Endometrial microvascular endothelial cells (primary cell): ENCODE data around the gene KCNK13. TPM values are rescaled to one million over a fixed set of nuclear protein-coding genes. Genes with fewer than 3 reads are reported as not detected.
"Not testable (repeated sequence)": the region's sequence is repeated elsewhere in the genome, so short reads cannot be mapped to it uniquely, and the experiment has no call there.

Experiments used
- in situ Hi-C: cut with HindIII; loops from 2 replicates; pipeline ENCODE4 v1.10.0; 2017; ENCODE audit warnings: low sequenced_read_pairs, low pct_unique_long_range_greater_than_20kb; ENCODE audit errors: inconsistent ontology term
- total RNA-seq: library from RNA; depleted of rRNA; stranded (reverse); fragments of >200 nt; gene quantifications from one replicate; pipeline ENCODE4 v1.2.3, GENCODE V29; 2015; ENCODE audit errors: inconsistent ontology term

KCNK13 gene
- total RNA-seq, 1 donor from 2014 or later, result not detected

- in situ Hi-C loops, result no loop called here
These were observed 115.9 kb downstream of the KCNK13 start for GRCh38 chr14:90177539-90178189.

- in situ Hi-C loops, result no loop called here
These were observed 117.6 kb downstream of the KCNK13 start for GRCh38 chr14:90179357-90179756.

GRCh38 chr14:90179809-90180779, 118.3 kb downstream of the KCNK13 start:
- in situ Hi-C loops, result no loop called here

GRCh38 chr14:90184094-90184493, 122.3 kb downstream of the KCNK13 start:
- in situ Hi-C loops, result no loop called here

- in situ Hi-C loops, result no loop called here
These were observed 122.9 kb downstream of the KCNK13 start for GRCh38 chr14:90184571-90185266.

- in situ Hi-C loops, result no loop called here
These were observed 126.8 kb downstream of the KCNK13 start for GRCh38 chr14:90188588-90188987.

GRCh38 chr14:90191154-90191553, 129.4 kb downstream of the KCNK13 start:
- in situ Hi-C loops, result no loop called here

- in situ Hi-C loops, result no loop called here
These were observed 129.8 kb downstream of the KCNK13 start for GRCh38 chr14:90191585-90191984.

GRCh38 chr14:90193925-90194324, 132.1 kb downstream of the KCNK13 start:
- in situ Hi-C loops, result no loop called here

- in situ Hi-C loops, result no loop called here
These were observed 132.9 kb downstream of the KCNK13 start for GRCh38 chr14:90194706-90195105.

- in situ Hi-C loops, result no loop called here
These were observed 136.8 kb downstream of the KCNK13 start for GRCh38 chr14:90198541-90199060.

GRCh38 chr14:90200546-90200945, 138.8 kb downstream of the KCNK13 start:
- in situ Hi-C loops, result not testable (repeated sequence)

GRCh38 chr14:90201344-90201743, 139.6 kb downstream of the KCNK13 start:
- in situ Hi-C loops, result no loop called here

- in situ Hi-C loops, result no loop called here
These were observed 142.7 kb downstream of the KCNK13 start for GRCh38 chr14:90204516-90204915.

- in situ Hi-C loops, result no loop called here
These were observed 151.4 kb downstream of the KCNK13 start for GRCh38 chr14:90213099-90213748.

GRCh38 chr14:90228478-90228877, 166.7 kb downstream of the KCNK13 start:
- in situ Hi-C loops, result no loop called here

- in situ Hi-C loops, result not testable (repeated sequence)
These were observed 168.1 kb downstream of the KCNK13 start for GRCh38 chr14:90229942-90230341.
